Measurements from ENCODE around the gene CEND1.

Gene CEND1

DNA sequence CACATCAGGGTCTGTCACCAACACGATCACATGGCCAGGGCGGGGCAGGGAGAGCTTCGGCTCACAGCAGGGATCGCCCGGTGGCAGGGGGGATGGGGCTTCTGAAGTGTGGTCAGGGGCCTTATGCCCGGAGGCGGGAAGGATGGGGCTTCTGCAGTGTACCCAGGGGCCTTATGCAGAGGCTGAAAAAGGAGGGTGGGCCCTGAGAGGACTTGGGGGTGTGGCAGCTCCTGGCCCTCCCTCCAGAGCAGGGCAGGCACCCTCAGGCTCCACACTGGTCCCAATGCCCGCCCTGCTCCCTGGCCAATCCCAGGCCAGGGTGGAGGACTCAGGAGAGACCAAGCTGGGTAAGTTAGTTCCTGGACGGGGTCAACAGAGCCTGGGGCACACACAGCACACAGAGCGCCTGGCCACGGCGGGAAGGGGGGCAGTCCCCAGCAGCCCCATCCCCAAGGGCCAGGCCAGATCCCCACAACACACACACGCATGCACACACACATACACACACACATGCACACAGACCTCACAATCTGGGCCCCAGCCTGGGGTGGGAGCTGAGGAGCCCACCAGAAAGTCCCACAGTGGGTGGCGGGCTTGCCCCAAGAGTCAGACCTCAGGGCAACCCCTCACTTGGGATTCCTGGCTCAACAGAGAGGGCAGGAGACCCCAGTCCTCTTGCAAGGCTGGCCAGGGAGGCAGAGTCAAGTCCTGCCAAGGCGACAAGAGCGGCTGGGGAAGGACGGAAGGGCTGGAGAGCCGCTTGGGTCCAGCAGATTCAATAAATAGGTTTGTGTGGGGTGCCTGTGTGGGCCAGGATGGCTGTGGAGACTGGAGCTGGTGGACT is 1.1 kb upstream of the CEND1 start:
- no peak for DNase-seq (ENCODE audit: low read depth)
- TF ChIP-seq, protein P1, sequence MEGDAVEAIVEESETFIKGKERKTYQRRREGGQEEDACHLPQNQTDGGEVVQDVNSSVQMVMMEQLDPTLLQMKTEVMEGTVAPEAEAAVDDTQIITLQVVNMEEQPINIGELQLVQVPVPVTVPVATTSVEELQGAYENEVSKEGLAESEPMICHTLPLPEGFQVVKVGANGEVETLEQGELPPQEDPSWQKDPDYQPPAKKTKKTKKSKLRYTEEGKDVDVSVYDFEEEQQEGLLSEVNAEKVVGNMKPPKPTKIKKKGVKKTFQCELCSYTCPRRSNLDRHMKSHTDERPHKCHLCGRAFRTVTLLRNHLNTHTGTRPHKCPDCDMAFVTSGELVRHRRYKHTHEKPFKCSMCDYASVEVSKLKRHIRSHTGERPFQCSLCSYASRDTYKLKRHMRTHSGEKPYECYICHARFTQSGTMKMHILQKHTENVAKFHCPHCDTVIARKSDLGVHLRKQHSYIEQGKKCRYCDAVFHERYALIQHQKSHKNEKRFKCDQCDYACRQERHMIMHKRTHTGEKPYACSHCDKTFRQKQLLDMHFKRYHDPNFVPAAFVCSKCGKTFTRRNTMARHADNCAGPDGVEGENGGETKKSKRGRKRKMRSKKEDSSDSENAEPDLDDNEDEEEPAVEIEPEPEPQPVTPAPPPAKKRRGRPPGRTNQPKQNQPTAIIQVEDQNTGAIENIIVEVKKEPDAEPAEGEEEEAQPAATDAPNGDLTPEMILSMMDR (IDR thresholded peaks at IDR 0.05; ENCODE audit: insufficient read depth, low read depth, low read length, missing control alignments) = no peak

DNA sequence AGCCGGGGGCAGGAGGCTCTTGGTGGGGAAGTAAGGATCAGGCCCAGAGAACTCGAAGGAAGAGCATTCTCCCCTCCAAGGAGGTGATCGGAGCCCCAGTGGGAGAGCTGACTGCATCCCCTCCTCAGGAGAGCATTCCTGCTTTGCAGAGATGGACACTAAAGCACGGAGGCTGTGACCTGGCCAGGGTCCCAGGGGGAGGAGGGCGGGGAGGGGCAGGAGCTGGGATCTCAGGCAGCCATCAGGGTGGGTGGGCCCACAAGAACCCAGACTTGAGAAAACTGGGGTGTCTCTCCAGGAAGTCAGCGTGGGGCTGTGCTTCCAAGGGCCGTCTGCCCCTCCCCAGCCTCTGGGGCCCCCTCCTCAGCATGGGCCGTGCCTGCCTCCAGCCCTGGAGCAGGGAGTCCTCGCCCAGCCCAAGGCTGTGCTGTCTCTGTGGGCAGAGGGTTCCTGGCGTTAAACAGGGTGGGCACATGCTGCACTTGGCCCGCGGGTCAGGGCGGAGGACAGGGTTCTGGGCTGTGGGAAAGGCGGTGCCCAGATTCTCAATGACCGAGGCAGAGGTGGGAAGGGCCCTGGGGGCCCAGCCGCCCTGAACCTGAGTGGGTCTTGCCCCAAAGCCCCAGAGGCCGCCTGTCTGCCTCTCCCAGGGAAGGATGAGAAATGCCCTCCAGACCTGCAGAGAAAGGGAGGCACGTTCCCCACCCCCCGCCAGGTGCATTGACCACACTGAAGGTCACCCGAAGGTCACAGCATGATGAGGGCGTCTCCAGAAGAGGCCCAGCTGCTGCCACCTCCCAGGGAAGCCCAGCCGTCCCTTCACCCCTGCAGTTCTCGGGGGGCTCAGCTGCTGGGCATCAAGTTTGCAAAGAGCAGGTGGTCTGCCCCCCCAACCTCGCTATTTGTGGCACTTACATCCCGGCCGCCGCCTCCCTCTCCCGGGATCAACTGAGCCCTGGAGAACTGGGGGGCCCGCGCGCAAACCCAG is 643 bp downstream of the CEND1 start:
- DNase-seq (ENCODE audit: low read depth) = no peak
- H3K4me3 ChIP-seq (ENCODE audit: low read length) = no peak overlapping the region
- TF ChIP-seq, protein P1 (IDR thresholded peaks at IDR 0.05; ENCODE audit: insufficient read depth, low read depth, low read length, missing control alignments) = no peak

More for the DNA sequence above, 1.1 kb upstream of the CEND1 start:
- no peak overlapping the region for H3K4me3 ChIP-seq (ENCODE audit: low read length)

DNA sequence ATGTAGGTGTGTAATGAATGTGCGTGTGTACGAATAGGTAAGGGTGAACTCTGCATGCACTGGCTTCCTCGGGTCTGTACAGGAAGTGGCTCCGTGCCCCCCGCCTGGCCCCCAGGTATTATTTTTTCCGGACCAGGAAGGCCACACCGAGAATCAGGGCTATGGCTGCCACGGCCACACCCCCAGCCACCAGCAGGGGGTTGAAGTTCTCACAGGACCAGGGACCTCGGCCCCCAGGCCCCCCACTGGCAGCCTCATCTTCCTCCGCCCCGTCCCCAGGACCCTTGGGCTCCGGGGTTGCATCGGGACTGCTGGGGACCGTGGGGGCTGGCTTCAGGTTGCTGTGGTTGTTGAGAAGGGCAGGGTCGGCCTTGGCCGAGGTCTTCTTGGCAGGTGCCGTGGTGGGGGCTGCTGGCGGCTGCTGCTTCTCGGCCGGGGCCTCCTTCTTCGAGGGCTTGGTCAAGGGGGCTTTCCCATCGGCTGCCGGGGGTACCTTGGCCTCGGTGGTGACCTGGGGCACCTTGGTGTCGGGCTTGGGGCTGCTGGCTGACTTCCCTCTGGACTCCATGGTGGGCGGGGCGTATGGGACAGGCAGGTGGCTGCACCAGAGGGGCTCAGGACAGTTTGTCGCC is 1.8 kb downstream of the CEND1 start:
- DNase-seq (ENCODE audit: low read depth) = no peak
- no peak overlapping the region for H3K4me3 ChIP-seq (ENCODE audit: low read length)
- TF ChIP-seq, protein P1 (IDR thresholded peaks at IDR 0.05; ENCODE audit: insufficient read depth, low read depth, low read length, missing control alignments) = no peak

DNA sequence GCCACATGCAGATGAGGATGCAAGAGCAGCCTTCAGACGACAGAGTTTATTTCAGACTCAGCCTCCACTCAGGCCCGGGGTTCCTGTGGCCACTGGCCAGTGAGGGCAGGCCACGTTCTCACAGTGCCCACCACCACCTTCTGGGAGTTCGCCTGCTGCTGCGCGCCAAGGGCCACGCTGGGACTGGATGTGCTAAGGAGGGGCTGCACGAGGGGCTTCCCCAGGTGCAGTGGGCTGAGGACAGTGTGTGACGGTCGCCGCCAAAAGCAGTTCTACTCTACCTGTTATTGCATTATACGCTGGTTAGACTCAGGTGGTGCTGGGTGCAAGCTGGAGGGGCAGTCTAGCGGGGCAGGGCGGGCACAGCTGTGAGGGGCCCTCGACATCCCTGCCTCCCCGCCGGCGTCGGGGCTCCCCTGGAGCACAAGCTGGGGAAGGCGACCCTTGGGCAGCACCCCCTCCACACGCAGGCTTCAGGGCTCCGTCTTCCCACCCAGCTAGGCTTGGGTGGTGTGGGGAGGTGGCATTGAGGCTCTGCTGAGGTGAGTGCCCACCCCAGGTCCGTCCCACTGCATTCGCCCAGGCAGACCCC is 2.7 kb downstream of the CEND1 start:
- TF ChIP-seq, protein P1 (IDR thresholded peaks at IDR 0.05; ENCODE audit: insufficient read depth, low read depth, low read length, missing control alignments) = no peak
- DNase-seq (ENCODE audit: low read depth) = no peak
- no peak overlapping the region for H3K4me3 ChIP-seq (ENCODE audit: low read length)

DNA sequence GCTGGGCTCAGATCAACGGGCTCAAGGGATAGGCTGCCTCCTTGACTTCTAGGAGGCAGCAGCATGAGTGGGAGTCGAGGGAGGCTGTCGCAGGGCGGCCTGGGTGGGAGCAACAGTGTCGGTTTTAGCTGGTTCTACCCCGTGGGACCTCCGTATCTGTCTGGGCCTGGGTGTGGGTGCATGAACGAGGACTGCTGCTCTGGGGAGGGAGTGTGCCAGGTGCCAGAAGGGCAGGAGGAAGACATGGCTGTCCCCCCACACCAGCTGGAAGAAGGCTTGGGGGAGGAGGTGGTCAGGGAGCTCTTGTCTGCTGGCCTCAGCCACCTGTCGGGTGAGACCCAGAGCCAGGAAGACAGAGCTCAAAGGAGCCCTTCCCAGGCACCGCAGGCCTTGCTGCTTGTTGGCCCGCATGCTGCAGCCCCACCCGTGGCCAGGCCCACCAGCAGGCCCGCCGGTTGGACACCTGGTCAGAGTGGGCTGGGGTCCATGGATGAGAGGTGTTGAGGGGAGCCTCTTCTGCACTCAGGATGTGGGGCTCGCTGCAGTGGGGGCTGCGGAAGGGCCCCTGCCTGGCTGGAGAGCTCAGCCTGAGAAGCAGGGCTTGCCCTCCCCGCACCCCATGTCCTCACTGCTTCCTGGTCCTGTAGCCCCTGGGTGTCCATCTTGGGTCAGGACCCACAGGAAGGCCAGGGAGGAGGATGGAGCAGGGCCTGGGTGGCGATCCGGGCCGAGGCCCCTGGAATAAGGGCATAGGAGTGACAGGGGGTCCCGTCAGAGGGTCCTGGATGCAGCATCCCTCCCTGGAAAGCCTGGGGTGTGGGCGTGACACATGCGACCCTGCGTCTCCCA is 3.4 kb downstream of the CEND1 start:
- TF ChIP-seq, protein P1 (IDR thresholded peaks at IDR 0.05; ENCODE audit: insufficient read depth, low read depth, low read length, missing control alignments) = no peak
- no peak for DNase-seq (ENCODE audit: low read depth)
- no peak overlapping the region for H3K4me3 ChIP-seq (ENCODE audit: low read length)
